ENCODE results near the gene TENM4. TPM values are rescaled to one million over a fixed set of nuclear protein-coding genes. Genes with fewer than 3 reads are reported as not detected.

The TENM4 gene
- total and polyA plus RNA-seq, 2 experiments from 2014 or later: 19.0 to 105 TPM

GRCh38 chr11:79471071-79471844 is 30.4 kb upstream of the TENM4 start:
- peaks cover 10% of the 10 kb centered on the region for H3K4me1 ChIP-seq (ENCODE audit: low read depth)
- H3K36me3 ChIP-seq: no peaks in the 10 kb centered on the region
- no peak for DNase-seq (ENCODE audit: low read depth in 1 of 2, low spot score in 1 of 2)
- TF ChIP-seq CTCF (IDR thresholded peaks at IDR 0.05; ENCODE audit: low read depth, low read length): no peak
- H3K4me3 ChIP-seq: no peak overlapping the region
- H3K27ac ChIP-seq: no peak overlapping the region
- H3K27me3 ChIP-seq: no peaks in the 10 kb centered on the region
- no peaks in the 10 kb centered on the region for H3K9me3 ChIP-seq (ENCODE audit: low read depth)

GRCh38 chr11:79470161-79470560 is 29.3 kb upstream of the TENM4 start:
- H3K27ac ChIP-seq: no peak overlapping the region
- H3K36me3 ChIP-seq: no peaks in the 10 kb centered on the region
- no peaks in the 10 kb centered on the region for H3K9me3 ChIP-seq (ENCODE audit: low read depth)
- no peak for DNase-seq (ENCODE audit: low read depth in 1 of 2, low spot score in 1 of 2)
- H3K4me3 ChIP-seq: no peak overlapping the region
- H3K4me1 ChIP-seq (ENCODE audit: low read depth): peaks cover 10% of the 10 kb centered on the region
- no peak for TF ChIP-seq CTCF (IDR thresholded peaks at IDR 0.05; ENCODE audit: low read depth, low read length)
- H3K27me3 ChIP-seq: no peaks in the 10 kb centered on the region

GRCh38 chr11:79467761-79468160 is 26.9 kb upstream of the TENM4 start:
- Histone ChIP-seq H3K4me1 (ENCODE audit: low read depth) (no peaks in the 10 kb centered on the region), H3K27me3 (no peaks in the 10 kb centered on the region), H3K36me3 (no peaks in the 10 kb centered on the region), H3K27ac (no peak overlapping the region), H3K4me3 (no peak overlapping the region), H3K9me3 (ENCODE audit: low read depth) (no peaks in the 10 kb centered on the region)
- TF ChIP-seq CTCF (IDR thresholded peaks at IDR 0.05; ENCODE audit: low read depth, low read length): no peak
- DNase-seq (ENCODE audit: low read depth in 1 of 2, low spot score in 1 of 2): no peak

- Histone ChIP-seq H3K9me3 (ENCODE audit: low read depth) (no peaks in the 10 kb centered on the region), H3K36me3 (no peaks in the 10 kb centered on the region), H3K27ac (no peak overlapping the region), H3K27me3 (no peaks in the 10 kb centered on the region), H3K4me3 (no peak overlapping the region), H3K4me1 (ENCODE audit: low read depth) (no peaks in the 10 kb centered on the region)
- TF ChIP-seq CTCF (IDR thresholded peaks at IDR 0.05; ENCODE audit: low read depth, low read length): no peak
- peak in 1 of 2 donors; percentile 50 for DNase-seq (ENCODE audit: low read depth in 1 of 2, low spot score in 1 of 2)
Measured at GRCh38 chr11:79466411-79466810, 25.6 kb upstream of the TENM4 start.

GRCh38 chr11:79465160-79465559 is 24.3 kb upstream of the TENM4 start:
- no peaks in the 10 kb centered on the region for H3K27me3 ChIP-seq
- TF ChIP-seq CTCF (IDR thresholded peaks at IDR 0.05; ENCODE audit: low read depth, low read length): no peak
- H3K27ac ChIP-seq: no peak overlapping the region
- H3K4me1 ChIP-seq (ENCODE audit: low read depth): no peaks in the 10 kb centered on the region
- H3K4me3 ChIP-seq: no peak overlapping the region
- no peaks in the 10 kb centered on the region for H3K36me3 ChIP-seq
- no peak for DNase-seq (ENCODE audit: low read depth in 1 of 2, low spot score in 1 of 2)
- H3K9me3 ChIP-seq (ENCODE audit: low read depth): no peaks in the 10 kb centered on the region

All from cardiac muscle cell (in vitro differentiated cells and primary cell).